HG02840 (cell line): ENCODE measurements around the gene GJC1.

Experiments used
- ATAC-seq: cut with Tn5 transposase; IDR thresholded peaks from one replicate; pipeline ENCODE4 v1.9.1; 2021; ENCODE audit warnings: mild to moderate bottlenecking, moderate library complexity, moderate number of reproducible peaks; ENCODE audit not compliant: unreplicated experiment, low FRiP score

The GJC1 gene

GRCh38 chr17:44804302-44805089 is 25.6 kb downstream of the GJC1 start:
- no peak for ATAC-seq

GRCh38 chr17:44801880-44802279 is 28.2 kb downstream of the GJC1 start:
- no peak for ATAC-seq

- no peak for ATAC-seq
Measured at GRCh38 chr17:44798356-44798755, 31.7 kb downstream of the GJC1 start.

- ATAC-seq = no peak
Measured at GRCh38 chr17:44797802-44798201, 32.3 kb downstream of the GJC1 start.

GRCh38 chr17:44796731-44797130 is 33.4 kb downstream of the GJC1 start:
- no peak for ATAC-seq

GRCh38 chr17:44795928-44796327 is 34.2 kb downstream of the GJC1 start:
- no peak for ATAC-seq

- no peak for ATAC-seq
Measured at GRCh38 chr17:44795421-44795820, 34.7 kb downstream of the GJC1 start.

GRCh38 chr17:44794851-44795413 is 35.2 kb downstream of the GJC1 start:
- ATAC-seq = no peak

- no peak for ATAC-seq
Measured at GRCh38 chr17:44793885-44794842, 35.9 kb downstream of the GJC1 start.

- no peak for ATAC-seq
Measured at GRCh38 chr17:44792276-44792675, 37.8 kb downstream of the GJC1 start.

- ATAC-seq = no peak
Measured at GRCh38 chr17:44788139-44788538, 41.9 kb downstream of the GJC1 start.

GRCh38 chr17:44787271-44787940 is 42.7 kb downstream of the GJC1 start:
- no peak for ATAC-seq

GRCh38 chr17:44786551-44787081 is 43.5 kb downstream of the GJC1 start:
- no peak for ATAC-seq

- ATAC-seq = no peak
Measured at GRCh38 chr17:44785921-44786320, 44.2 kb downstream of the GJC1 start.

GRCh38 chr17:44782326-44782850 is 47.7 kb downstream of the GJC1 start:
- ATAC-seq = no peak

- ATAC-seq = no peak
Measured at GRCh38 chr17:44781551-44782325, 48.3 kb downstream of the GJC1 start.

- ATAC-seq = no peak
Measured at GRCh38 chr17:44780845-44781480, 49.1 kb downstream of the GJC1 start.

- no peak for ATAC-seq
Measured at GRCh38 chr17:44780161-44780560, 49.9 kb downstream of the GJC1 start.
